ENCODE measurements around the gene HES4. TPM values are rescaled to one million over a fixed set of nuclear protein-coding genes. Genes with fewer than 3 reads are reported as not detected.

Gene HES4
- total RNA-seq, 1 donor from 2014 or later = 75.0 TPM

- TF ChIP-seq CTCF (IDR thresholded peaks at IDR 0.05) = no peak
- H3K4me1 Mint-ChIP-seq (ENCODE audit: unreplicated experiment) = peaks cover 42% of the 10 kb centered on the region
- H3K27me3 Mint-ChIP-seq (ENCODE audit: unreplicated experiment) = no peaks in the 10 kb centered on the region
- H3K9me3 Mint-ChIP-seq (ENCODE audit: unreplicated experiment) = no peaks in the 10 kb centered on the region
- no peaks in the 10 kb centered on the region for H3K36me3 Mint-ChIP-seq (ENCODE audit: unreplicated experiment)
- no peak overlapping the region for H3K27ac Mint-ChIP-seq (ENCODE audit: unreplicated experiment)
- no peak overlapping the region for H3K4me3 Mint-ChIP-seq (ENCODE audit: unreplicated experiment)
- DNase-seq (ENCODE audit: extremely low spot score, unreplicated experiment) = no peak
These were observed 24.4 kb upstream of the HES4 start for GRCh38 chr1:1024149-1024770.

- no peaks in the 10 kb centered on the region for H3K9me3 Mint-ChIP-seq (ENCODE audit: unreplicated experiment)
- H3K4me3 Mint-ChIP-seq (ENCODE audit: unreplicated experiment) = no peak overlapping the region
- H3K36me3 Mint-ChIP-seq (ENCODE audit: unreplicated experiment) = no peaks in the 10 kb centered on the region
- no peak overlapping the region for H3K27ac Mint-ChIP-seq (ENCODE audit: unreplicated experiment)
- no peak for DNase-seq (ENCODE audit: extremely low spot score, unreplicated experiment)
- no peak for TF ChIP-seq CTCF (IDR thresholded peaks at IDR 0.05)
- H3K4me1 Mint-ChIP-seq (ENCODE audit: unreplicated experiment) = peaks cover 44% of the 10 kb centered on the region
- no peaks in the 10 kb centered on the region for H3K27me3 Mint-ChIP-seq (ENCODE audit: unreplicated experiment)
These were observed 23.8 kb upstream of the HES4 start for GRCh38 chr1:1023700-1024099.

GRCh38 chr1:1022302-1023009 is 22.6 kb upstream of the HES4 start:
- Mint-ChIP-seq H3K4me1 (ENCODE audit: unreplicated experiment) (peaks cover 43% of the 10 kb centered on the region), H3K36me3 (ENCODE audit: unreplicated experiment) (no peaks in the 10 kb centered on the region), H3K9me3 (ENCODE audit: unreplicated experiment) (no peaks in the 10 kb centered on the region), H3K4me3 (ENCODE audit: unreplicated experiment) (peak overlapping the region; percentile 4), H3K27me3 (ENCODE audit: unreplicated experiment) (no peaks in the 10 kb centered on the region), H3K27ac (ENCODE audit: unreplicated experiment) (peak overlapping the region; percentile 14)
- no peak for DNase-seq (ENCODE audit: extremely low spot score, unreplicated experiment)
- TF ChIP-seq CTCF (IDR thresholded peaks at IDR 0.05) = no peak

GRCh38 chr1:1021920-1022259 is 22.0 kb upstream of the HES4 start:
- no peaks in the 10 kb centered on the region for H3K9me3 Mint-ChIP-seq (ENCODE audit: unreplicated experiment)
- H3K36me3 Mint-ChIP-seq (ENCODE audit: unreplicated experiment) = no peaks in the 10 kb centered on the region
- DNase-seq (ENCODE audit: extremely low spot score, unreplicated experiment) = no peak
- no peaks in the 10 kb centered on the region for H3K27me3 Mint-ChIP-seq (ENCODE audit: unreplicated experiment)
- no peak overlapping the region for H3K27ac Mint-ChIP-seq (ENCODE audit: unreplicated experiment)
- no peak for TF ChIP-seq CTCF (IDR thresholded peaks at IDR 0.05)
- peak overlapping the region; percentile 6 for H3K4me3 Mint-ChIP-seq (ENCODE audit: unreplicated experiment)
- peaks cover 41% of the 10 kb centered on the region for H3K4me1 Mint-ChIP-seq (ENCODE audit: unreplicated experiment)

DNA sequence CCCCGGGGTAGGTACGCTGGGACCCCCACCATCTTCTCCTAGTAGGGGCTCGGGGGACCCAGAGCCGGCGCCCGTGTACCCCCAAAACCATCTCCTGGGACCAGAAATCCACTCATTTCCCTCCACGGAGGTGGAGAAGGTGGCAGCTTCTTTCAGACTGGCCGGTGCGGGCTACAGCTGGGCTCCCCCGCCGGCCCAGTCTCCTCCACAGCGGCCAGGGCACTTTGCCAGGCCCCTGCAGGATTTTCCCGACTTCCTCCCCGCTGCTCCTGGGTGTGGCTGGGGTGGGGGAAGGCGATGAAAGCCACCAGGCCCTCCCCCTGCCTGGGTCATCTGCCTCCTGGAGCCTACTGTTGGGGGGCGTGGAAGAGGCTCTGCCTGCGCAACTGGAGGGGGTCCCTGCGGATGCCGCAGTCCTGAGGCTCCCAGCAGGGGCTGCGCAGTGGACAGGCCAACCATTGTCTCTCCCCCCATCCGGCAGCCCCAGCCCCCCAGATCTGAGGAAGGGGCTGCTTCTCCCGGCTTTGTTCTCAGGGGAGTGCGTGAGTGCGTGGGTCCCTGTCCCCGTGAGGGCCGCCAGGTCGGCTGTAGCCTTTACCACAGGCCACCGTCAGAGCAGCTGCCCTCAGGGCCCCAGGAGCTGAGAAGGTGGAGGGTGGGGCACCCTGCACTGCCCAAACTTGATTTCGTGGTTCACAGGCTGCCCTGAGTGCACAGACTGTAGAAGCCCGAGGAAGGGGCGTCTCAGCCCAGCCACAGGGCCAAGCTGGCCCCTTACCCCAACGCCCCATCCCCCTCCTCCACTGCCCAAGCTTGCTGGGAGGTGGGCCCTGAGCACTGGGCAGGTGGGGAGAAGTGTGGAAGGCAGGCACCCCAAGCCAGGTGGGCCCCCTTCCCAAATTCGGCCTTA is 21.4 kb upstream of the HES4 start:
- H3K4me1 Mint-ChIP-seq (ENCODE audit: unreplicated experiment) = peaks cover 38% of the 10 kb centered on the region

More for the DNA sequence above, 21.4 kb upstream of the HES4 start:
- H3K4me3 Mint-ChIP-seq (ENCODE audit: unreplicated experiment) = peak overlapping the region; percentile 78
- H3K27me3 Mint-ChIP-seq (ENCODE audit: unreplicated experiment) = no peaks in the 10 kb centered on the region
- H3K27ac Mint-ChIP-seq (ENCODE audit: unreplicated experiment) = peak overlapping the region; percentile 41
- no peaks in the 10 kb centered on the region for H3K9me3 Mint-ChIP-seq (ENCODE audit: unreplicated experiment)
- DNase-seq (ENCODE audit: extremely low spot score, unreplicated experiment) = peak; percentile 92
- no peak for TF ChIP-seq CTCF (IDR thresholded peaks at IDR 0.05)
- no peaks in the 10 kb centered on the region for H3K36me3 Mint-ChIP-seq (ENCODE audit: unreplicated experiment)
